ENCODE measurements around the gene CDKN2C. TPM values are rescaled to one million over a fixed set of nuclear protein-coding genes. Genes with fewer than 3 reads are reported as not detected.

CDKN2C gene
- total and polyA plus RNA-seq, 10 of the 15 experiments (the other 5 are each of a cell fraction or from before 2014, with no cell fraction given): 3.3 to 11.7 (median 6.0) TPM

DNA sequence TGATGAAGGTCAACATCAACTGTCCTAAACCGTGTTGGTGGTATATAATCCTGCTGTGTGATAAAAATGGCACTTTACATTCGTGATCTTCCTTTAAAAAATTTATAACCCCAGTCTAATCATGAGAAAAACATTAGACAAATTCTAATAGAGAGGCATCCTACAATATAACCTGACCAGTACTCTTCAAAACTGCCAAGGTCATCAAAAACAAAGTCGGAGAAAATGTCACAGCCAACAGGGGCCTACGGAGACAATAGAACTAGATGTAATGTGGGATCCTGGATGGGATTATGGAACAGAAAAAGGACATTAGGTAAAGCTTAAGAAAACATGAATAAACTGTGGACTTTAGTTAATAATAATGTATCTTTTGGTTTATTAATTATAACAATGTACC, 25.0 kb downstream of the CDKN2C start (continued):
- TF ChIP-seq, protein P1, sequence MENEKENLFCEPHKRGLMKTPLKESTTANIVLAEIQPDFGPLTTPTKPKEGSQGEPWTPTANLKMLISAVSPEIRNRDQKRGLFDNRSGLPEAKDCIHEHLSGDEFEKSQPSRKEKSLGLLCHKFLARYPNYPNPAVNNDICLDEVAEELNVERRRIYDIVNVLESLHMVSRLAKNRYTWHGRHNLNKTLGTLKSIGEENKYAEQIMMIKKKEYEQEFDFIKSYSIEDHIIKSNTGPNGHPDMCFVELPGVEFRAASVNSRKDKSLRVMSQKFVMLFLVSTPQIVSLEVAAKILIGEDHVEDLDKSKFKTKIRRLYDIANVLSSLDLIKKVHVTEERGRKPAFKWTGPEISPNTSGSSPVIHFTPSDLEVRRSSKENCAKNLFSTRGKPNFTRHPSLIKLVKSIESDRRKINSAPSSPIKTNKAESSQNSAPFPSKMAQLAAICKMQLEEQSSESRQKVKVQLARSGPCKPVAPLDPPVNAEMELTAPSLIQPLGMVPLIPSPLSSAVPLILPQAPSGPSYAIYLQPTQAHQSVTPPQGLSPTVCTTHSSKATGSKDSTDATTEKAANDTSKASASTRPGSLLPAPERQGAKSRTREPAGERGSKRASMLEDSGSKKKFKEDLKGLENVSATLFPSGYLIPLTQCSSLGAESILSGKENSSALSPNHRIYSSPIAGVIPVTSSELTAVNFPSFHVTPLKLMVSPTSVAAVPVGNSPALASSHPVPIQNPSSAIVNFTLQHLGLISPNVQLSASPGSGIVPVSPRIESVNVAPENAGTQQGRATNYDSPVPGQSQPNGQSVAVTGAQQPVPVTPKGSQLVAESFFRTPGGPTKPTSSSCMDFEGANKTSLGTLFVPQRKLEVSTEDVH (IDR thresholded peaks at IDR 0.05; ENCODE audit: low read depth, partially characterized antibody): no peak

DNA sequence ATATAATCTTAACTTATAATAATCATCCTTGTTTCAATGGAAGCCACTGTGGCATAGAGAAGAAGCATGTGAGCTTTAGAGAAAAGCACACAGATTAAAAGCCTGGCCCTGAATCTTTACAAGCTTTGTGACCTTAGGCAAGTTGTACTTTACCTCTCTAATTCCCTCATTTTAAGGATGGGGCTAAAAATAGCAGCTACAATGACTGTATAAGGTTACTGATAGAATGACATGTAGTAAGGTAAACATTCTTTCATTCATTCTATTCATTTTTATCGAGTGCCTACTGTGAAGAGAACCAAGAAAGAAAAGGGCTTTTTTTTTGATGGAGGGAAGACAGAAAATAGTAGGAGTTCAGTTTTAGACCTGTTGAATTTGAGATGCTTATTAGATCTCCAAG, 25.6 kb downstream of the CDKN2C start:
- no peaks in the 10 kb centered on the region for H4K20me1 ChIP-seq (ENCODE audit: control insufficient read depth, insufficient read depth)
- H3K4me2 ChIP-seq (ENCODE audit: control insufficient read depth, insufficient read depth): no peak overlapping the region
- no TSS peak for BruUV-seq (replicated peaks)
- intact Hi-C loops (cut with micrococcal nuclease; ENCODE audit: unreplicated experiment) (no loop called here), in situ Hi-C loops (cut with MboI) (no loop called here)
- peaks cover 14% of the 10 kb centered on the region; the same call in 1 of the 2 replicates for H3K4me1 ChIP-seq (ENCODE audit: control insufficient read depth, insufficient read depth, low read length)
- no peaks in the 10 kb centered on the region for H3K36me3 ChIP-seq (ENCODE audit: control insufficient read depth in 2 of 2, insufficient read depth in 2 of 2, low read length in 1 of 2)
- ATAC-seq (no peak), DNase-seq (ENCODE audit: low read depth, low spot score) (no peak), FAIRE-seq (no peak)
- H3K27ac ChIP-seq (ENCODE audit: control insufficient read depth, insufficient read depth): no peak overlapping the region
- no peaks in the 10 kb centered on the region for H3K79me2 ChIP-seq (ENCODE audit: control insufficient read depth, insufficient read depth, low read length)
- POLR2A ChIA-PET: no interaction called here
- H3K9me3 ChIP-seq (replicated peaks; ENCODE audit: control insufficient read depth, insufficient read depth, low read length): no peaks in the 10 kb centered on the region; the same call in 1 of the 3 replicates
- SMC1A ChIA-PET (ENCODE audit: uncharacterized antibody, unreplicated experiment): interaction anchor here (0.6 kb wide), 1 partner anchor 326 kb away, joined by 3 read pairs; no protein-coding TSS in a partner anchor
- no peak overlapping the region for H2AFZ ChIP-seq (ENCODE audit: control insufficient read depth, low read depth, low read length)
- H3K27me3 ChIP-seq (replicated peaks in 1 of 2; ENCODE audit: control insufficient read depth in 2 of 2, insufficient read depth in 2 of 2, low read length in 1 of 2): no peaks in the 10 kb centered on the region
- CTCF ChIA-PET: interaction anchor here (0.9 to 1.1 kb wide), 2 partner anchors 123 to 197 kb away, joined by 3 read pairs; no protein-coding TSS in a partner anchor
- H3K4me3 ChIP-seq: no peak overlapping the region
- 90% methylated on average over 1 of the region's 1 CpG for WGBS (ENCODE audit: insufficient coverage, insufficient replicate concordance, low lambda C conversion rate, missing lambda C conversion rate)
- H3K9ac ChIP-seq (ENCODE audit: control insufficient read depth, insufficient read depth, low read length): no peak overlapping the region
- RAD21 ChIA-PET (ENCODE audit: unreplicated experiment): interaction anchor here (0.6 kb wide), 1 partner anchor 221 kb away, joined by 3 read pairs; no protein-coding TSS in a partner anchor
- TF ChIP-seq CBX3 (IDR thresholded peaks at IDR 0.05; ENCODE audit: borderline replicate concordance, low read depth) (no peak), RB1 (IDR thresholded peaks at IDR 0.05; ENCODE audit: borderline replicate concordance) (no peak), EGR1 (IDR thresholded peaks at IDR 0.05; ENCODE audit: borderline replicate concordance in 1 of 2, low read depth in 2 of 2, low read length in 2 of 2) (no peak), SMC3 (IDR thresholded peaks at IDR 0.05; ENCODE audit: borderline replicate concordance, low read length) (no peak), IKZF1 (conservative IDR thresholded peaks at IDR 0.05) (no peak)
- TF ChIP-seq, protein P1 (IDR thresholded peaks at IDR 0.05; ENCODE audit: low read depth, partially characterized antibody): no peak
- TF ChIP-seq, protein P2, sequence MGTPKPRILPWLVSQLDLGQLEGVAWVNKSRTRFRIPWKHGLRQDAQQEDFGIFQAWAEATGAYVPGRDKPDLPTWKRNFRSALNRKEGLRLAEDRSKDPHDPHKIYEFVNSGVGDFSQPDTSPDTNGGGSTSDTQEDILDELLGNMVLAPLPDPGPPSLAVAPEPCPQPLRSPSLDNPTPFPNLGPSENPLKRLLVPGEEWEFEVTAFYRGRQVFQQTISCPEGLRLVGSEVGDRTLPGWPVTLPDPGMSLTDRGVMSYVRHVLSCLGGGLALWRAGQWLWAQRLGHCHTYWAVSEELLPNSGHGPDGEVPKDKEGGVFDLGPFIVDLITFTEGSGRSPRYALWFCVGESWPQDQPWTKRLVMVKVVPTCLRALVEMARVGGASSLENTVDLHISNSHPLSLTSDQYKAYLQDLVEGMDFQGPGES (IDR thresholded peaks at IDR 0.05): no peak
- TF ChIP-seq, protein P3, sequence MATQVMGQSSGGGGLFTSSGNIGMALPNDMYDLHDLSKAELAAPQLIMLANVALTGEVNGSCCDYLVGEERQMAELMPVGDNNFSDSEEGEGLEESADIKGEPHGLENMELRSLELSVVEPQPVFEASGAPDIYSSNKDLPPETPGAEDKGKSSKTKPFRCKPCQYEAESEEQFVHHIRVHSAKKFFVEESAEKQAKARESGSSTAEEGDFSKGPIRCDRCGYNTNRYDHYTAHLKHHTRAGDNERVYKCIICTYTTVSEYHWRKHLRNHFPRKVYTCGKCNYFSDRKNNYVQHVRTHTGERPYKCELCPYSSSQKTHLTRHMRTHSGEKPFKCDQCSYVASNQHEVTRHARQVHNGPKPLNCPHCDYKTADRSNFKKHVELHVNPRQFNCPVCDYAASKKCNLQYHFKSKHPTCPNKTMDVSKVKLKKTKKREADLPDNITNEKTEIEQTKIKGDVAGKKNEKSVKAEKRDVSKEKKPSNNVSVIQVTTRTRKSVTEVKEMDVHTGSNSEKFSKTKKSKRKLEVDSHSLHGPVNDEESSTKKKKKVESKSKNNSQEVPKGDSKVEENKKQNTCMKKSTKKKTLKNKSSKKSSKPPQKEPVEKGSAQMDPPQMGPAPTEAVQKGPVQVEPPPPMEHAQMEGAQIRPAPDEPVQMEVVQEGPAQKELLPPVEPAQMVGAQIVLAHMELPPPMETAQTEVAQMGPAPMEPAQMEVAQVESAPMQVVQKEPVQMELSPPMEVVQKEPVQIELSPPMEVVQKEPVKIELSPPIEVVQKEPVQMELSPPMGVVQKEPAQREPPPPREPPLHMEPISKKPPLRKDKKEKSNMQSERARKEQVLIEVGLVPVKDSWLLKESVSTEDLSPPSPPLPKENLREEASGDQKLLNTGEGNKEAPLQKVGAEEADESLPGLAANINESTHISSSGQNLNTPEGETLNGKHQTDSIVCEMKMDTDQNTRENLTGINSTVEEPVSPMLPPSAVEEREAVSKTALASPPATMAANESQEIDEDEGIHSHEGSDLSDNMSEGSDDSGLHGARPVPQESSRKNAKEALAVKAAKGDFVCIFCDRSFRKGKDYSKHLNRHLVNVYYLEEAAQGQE (IDR thresholded peaks at IDR 0.05; ENCODE audit: low read depth, low read length): no peak
